GM18511 (cell line): ENCODE data around the gene NSUN2.

ENCODE experiments used
- ATAC-seq: cut with Tn5 transposase; IDR thresholded peaks from one replicate; pipeline ENCODE4 v1.9.1; 2021; ENCODE audit warnings: mild to moderate bottlenecking, moderate library complexity; ENCODE audit not compliant: unreplicated experiment

The NSUN2 gene

GRCh38 chr5:6567068-6567467 is 65.8 kb downstream of the NSUN2 start:
- no peak for ATAC-seq

GRCh38 chr5:6565492-6565891 is 67.4 kb downstream of the NSUN2 start:
- no peak for ATAC-seq

GRCh38 chr5:6557807-6558575 is 74.9 kb downstream of the NSUN2 start:
- no peak for ATAC-seq

GRCh38 chr5:6556802-6557102 is 76.1 kb downstream of the NSUN2 start:
- ATAC-seq: no peak

GRCh38 chr5:6556089-6556801 is 76.6 kb downstream of the NSUN2 start:
- no peak for ATAC-seq

- no peak for ATAC-seq
Measured at GRCh38 chr5:6554812-6555211, 78.0 kb downstream of the NSUN2 start.

GRCh38 chr5:6553972-6554371 is 78.9 kb downstream of the NSUN2 start:
- ATAC-seq: no peak

GRCh38 chr5:6552612-6553011 is 80.2 kb downstream of the NSUN2 start:
- ATAC-seq: no peak

GRCh38 chr5:6551955-6552313 is 80.9 kb downstream of the NSUN2 start:
- no peak for ATAC-seq

GRCh38 chr5:6551287-6551954 is 81.4 kb downstream of the NSUN2 start:
- ATAC-seq: no peak

- ATAC-seq: no peak
Measured at GRCh38 chr5:6550628-6551027, 82.2 kb downstream of the NSUN2 start.
